Hepatic stellate cell (primary cell): ENCODE data around the gene UVSSA.
"Not testable (repeated sequence)": the region's sequence is repeated elsewhere in the genome, so short reads cannot be mapped to it uniquely, and the experiment has no call there.

Experiments
- DNase-seq: peaks from one replicate; pipeline ENCODE4 v3.0.0; 2011; ENCODE audit warnings: low spot score

The UVSSA gene

DNA sequence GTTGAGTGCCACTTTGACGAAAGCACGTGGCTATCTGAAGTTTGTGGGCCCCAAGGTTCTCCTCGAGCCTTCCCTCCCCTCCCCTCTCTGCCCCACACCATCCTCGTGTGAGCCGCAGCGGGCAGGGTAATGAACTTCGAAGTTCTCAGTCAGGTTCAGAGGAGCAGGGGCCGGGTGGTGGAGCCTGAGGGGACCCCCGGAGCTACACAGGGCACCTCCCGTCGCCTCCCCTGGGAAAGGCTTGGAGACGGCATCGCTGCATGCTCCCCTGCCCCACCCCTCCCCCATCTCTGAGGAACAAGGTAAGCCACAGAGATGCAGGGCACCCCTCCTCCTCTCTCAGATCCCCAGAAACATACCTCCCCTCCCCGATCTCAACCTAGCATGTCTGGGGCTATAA, 62.1 kb downstream of the UVSSA start:
- no peak for DNase-seq

DNA sequence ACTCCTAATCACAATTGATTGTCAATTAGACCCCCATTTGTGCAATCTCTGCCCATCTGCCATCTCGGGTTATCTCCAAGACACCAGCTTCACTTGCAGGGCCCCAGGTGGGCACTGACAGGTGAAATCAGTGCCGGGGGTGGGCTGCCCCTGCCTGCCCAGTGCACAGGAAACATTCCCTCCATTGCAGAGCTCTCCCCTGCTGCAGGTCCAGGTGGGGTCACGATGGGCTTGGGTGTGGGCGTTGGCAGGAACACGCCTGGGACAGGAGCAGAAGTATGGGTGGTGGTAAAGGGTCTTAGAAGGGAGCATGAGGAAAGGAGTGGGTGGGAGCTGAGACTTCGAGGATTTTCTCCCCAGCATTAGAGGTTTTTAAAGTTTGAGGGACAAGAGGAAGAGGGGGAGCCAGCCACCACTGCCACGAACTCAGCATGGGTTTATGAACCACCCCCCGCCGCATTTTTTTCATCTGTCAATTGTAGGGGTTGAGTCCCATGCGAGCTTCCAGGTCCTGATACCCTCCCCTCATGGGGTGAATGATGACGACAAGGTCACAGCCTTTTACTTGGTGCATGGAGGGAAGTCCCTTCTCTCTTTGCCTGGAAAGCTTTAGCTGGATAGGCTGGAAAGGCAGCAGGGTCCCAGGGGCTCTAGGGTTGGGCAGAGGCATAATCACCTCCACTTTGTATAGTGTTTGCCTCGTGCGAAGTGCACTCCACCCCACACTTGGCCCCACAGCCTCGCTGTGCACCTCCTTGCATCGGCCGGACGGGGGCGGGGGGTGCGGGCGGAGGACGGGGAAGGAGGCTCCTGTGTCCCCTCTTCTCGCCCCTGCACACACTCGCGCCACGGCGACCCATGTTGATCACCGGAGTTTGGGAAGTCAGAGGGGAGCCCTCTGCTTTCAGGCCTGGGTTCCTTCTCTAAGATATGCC, 62.8 kb downstream of the UVSSA start:
- DNase-seq, result no peak

DNA sequence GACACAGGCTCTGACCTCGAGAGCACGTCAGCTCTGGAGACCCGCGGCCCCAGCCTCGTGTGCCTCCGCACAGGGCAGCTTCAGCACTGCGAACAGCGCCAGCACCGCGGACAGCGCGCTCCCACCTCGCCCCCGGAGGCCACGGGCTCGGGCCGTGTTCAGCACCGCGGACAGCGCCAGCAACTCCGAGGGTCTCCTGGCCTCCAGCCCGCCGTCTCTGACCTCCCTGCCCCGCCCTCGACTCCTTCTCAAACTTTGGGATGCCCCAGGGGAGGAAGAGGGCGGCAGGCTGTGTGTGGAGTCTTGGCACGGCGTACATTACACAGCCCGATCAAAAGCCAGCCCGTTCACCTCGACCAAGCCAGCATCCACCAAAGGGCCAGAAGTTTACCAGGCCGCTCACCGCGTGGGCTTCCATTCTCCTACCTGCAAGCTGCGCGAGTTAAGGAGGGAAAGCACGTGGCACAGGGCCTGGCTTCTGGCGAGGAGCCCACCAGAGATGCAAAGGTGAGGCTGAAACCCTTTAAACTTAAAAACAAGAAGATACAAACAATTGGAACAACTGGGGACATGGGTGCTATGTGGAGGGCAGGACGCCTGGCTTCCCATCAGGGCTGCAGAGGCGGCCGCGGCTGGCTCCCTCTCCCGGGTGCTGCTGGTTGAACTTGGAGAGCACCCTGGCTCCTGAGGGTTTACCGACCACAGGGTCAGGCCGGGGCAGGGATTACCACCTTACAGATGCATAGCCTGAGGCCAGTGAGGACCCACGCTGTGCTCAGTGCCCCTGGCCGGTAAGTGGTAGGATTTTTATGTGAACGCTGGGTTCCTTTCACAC, 63.7 kb downstream of the UVSSA start:
- DNase-seq, result peak; percentile 69

DNA sequence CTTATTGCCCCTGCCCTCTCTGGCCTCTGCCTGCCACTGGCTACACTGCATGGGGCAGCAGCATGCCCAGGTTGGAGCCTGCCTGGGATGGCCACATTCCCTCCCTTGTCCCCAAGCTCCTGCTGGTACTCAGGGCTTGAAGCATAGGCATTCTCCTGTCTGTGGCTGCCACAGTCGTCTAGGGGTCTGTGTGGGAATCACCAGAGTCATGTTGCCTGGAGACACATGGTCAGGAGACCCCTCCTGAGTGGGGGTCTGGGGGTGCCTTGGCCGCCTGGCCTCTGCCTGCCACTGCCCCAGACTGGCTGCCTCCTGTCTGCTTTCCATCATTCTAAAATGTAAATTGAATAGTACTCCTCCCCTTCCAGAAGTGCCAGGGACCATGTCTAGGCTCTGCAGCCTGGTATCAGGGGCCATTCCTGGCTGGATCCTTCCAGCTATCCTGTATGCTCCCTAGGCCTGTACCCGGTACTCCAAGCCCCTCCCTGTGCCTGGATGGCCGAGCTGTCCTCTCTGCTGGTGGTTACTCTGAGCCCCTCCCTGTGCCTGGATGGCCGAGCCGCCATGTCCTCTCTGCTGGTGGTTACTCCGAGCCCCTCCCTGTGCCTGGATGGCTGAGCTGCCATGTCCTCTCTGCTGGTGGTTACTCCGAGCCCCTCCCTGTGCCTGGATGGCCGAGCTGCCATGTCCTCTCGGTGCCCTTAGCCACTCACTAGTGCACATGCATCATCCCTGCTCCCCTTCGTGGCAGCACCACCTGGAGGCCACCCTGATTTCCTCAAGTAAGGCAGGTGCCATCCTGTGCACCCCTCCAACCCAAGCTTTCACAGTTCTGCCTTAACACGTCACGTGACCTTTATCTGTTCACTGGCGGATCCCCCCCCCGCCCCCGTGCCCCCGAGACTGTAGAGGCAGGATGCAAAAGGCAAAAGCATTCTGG, 64.7 kb downstream of the UVSSA start:
- DNase-seq, result peak; percentile 9

DNA sequence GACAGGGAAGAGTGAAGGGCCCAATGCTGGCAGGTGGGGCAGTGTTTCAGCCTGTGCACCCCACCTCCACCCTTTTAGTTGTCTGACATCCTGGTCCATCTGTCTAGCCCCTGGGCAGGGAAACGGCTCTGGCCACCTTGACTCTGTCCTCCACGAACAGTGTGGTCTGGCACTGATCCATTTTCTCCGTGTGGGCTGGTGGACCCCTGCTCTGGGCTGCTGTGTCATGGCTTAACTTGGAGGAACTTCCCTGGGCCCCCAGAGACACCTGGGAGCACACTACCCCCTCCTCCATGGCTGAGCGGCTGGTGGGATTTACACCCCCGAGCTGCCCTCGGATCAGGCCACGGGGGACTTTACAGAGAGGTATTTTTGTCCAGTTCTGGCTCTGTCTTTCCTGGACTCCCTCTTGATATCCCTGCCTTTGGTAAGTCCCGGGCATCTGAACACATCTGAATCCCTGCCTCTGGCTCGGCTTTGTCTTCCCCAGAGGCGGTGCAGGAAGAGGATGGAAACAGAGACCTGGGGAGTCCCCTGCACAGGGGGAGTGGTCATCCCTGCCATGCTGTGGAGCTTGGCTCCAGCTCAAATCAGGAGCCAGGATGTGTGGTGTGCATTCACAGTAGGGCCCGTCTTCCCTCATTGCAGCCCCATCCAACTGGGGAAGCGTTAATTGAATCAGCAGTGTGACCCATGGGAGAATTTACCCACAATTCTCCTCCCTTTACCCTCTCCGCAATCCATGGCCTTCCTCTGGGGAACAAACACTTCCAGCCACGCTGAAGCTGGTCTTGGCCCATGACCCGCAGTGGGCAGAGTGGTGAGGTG, 65.6 kb downstream of the UVSSA start:
- peak; percentile 13 for DNase-seq

DNA sequence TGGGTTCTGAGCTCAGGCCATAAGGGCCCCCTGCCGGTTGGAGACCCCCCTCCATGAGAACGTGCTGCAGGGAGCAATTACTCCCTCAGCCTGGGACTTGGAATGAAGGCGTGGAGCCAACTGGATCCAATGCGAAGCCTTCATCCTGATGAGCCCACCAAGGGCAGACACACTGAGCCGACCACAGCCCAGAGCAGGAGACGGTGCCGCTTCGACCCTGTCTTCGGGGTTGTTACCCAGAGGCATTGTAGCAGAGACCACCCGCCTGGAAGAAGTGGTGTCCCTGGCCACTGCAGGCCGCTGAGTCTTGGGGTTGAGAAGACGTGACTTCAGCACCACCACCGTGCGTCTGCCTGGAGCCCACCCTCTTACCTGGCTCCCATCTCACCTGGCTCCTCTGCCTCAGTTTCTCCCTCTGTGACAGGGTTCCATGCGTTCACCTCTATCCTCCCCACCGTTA, 66.2 kb downstream of the UVSSA start:
- no peak for DNase-seq

DNA sequence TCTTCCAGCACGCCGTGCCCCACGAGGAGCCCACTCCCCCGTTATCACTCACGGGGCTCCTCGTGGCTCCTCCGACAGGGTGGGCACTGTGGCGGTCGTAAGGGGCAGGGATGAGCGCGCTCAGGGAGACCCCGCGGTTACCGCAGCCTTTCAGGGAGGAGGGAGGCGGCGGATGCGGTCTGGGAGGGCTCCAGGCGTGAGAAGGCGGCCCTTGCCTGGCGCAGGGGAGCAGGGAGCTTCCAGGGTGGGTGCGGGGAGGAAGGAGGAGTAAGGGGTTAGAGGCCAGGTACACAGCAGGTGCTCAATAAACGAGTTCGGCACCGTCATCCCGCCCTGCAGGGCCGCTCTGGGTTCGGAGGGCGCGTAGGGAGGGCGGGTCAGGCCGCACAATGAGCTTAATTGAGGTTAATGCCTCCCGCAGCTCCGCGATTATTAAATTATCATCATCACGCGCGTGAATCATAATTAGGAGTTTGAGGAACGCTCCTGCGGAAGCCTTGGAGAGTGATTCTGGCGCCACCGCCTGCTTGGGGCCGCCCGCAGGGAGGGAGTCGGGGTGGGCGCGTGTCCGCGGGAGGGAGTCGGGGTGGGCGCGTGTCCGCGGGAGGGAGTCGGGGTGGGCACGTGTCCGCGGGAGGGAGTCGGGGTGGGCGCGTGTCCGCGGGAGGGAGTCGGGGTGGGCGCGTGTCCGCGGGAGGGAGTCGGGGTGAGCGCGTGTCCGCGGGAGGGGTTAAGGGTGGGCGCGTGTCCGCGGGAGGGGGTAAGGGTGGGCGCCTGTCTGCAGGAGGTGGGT, 66.9 kb downstream of the UVSSA start:
- DNase-seq, result no peak

DNA sequence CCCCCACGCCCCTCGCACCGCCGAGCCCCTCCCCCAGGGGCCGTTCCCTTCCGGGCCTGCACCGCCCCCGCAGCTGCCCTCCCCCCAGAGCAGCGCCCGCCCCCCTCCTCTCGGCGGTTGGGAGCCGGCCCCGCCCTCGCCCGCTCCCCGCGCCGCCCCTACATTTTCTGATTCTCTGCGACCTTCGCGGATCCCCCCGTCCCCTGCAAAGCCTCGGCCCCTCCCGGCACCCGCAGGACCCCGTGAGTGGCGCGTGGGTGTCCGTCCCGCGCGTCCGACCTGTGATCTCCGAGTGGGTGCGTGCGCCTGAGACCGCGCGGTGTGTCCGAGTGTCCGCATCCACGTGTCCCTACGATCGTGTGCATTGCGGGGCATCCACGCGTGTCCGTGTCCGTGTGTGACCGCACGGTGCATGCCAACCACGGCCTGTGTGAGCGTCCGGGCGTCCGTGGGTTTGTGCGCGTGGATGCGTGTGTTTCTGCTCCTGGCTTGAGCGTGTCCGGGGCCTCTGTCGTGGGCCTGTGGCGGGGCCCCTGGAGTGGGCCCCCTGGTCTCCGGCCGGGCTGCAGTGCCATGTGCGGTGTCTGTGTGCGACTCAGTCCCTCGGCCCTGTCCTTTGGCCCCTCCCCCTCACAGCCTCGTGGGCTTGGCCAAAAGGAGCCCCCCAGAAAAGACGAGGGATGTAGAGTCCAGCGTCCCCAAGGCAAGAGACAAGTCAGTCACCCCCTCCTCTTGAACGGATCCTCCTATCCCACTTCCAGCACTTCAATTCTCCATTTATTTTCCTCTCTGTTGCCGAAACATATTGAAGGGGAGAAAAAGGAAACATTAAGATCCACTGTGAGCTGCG, 68.0 kb downstream of the UVSSA start:
- no peak for DNase-seq

DNA sequence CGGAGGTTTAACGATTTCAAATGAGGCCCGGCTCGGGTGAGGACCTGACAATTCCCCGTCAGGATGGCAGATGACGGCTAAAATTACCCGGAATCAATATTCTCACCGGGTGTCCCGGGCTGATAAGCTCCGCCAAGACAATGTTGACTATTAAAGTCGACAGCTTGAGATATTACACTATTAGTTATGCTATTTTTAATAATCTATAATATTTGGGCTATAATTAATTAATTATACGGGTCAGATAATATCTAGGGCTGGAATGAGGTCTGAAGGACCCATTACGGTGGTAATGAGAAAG, 68.6 kb downstream of the UVSSA start:
- no peak for DNase-seq

DNA sequence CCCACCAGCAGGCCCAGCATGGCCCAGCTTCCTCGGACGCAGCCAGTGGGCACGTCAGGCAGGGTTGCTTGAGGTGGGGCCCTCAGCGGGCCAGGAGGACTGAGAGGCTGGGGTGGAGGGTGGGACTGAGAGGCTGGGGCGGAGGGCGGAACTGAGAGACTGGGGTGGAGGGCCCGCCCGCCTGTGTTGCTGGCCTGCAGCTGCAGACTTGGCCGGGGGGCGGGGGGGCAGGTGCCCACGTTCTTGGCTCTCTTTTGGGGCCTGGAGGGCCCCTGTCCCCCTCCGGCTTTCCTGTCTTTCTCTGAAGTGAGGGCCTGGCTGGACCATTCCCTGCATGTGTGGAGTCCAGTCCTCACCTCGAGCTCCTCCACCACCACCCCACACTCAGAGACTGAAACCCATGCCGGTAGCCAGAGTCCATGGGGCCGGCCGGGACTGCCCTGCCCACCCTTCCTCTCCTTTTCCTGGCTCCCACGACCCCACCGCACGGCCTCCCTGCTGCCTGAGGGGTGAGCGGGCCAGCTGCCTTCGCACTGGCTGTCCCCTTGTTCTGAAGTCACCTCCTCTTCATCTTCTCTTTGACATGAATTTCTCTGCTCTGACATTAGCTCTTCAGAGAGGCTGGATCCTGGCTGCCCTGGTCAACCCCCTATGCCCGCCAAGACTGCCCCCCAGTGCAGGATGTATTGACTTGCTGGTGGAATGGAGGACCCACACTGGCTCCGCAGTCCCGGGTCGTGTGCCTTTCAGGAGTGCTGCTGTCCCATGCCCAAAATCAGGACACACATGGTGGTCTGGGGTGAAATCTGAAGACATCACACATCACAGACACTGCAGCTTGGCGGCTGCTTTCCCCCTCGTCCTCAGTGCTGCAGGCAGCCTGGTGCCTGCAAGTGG, 69.3 kb downstream of the UVSSA start:
- no peak for DNase-seq

DNA sequence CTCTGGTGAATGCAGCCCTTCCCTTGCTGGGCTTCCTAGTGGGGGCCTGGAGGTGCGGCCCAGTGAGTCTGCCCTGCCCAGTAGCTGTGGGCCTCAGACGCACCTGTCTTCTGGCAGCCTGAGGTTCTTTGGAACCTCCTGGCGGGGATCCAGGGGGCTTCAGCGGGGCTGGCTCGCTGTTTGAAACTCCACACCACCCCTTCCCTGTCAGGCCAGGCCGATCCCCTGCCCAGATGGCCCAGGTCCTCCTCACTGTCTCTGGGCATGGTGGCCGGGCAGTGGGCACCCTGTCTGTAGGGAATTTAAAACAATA, 69.9 kb downstream of the UVSSA start:
- DNase-seq, result no peak

DNA sequence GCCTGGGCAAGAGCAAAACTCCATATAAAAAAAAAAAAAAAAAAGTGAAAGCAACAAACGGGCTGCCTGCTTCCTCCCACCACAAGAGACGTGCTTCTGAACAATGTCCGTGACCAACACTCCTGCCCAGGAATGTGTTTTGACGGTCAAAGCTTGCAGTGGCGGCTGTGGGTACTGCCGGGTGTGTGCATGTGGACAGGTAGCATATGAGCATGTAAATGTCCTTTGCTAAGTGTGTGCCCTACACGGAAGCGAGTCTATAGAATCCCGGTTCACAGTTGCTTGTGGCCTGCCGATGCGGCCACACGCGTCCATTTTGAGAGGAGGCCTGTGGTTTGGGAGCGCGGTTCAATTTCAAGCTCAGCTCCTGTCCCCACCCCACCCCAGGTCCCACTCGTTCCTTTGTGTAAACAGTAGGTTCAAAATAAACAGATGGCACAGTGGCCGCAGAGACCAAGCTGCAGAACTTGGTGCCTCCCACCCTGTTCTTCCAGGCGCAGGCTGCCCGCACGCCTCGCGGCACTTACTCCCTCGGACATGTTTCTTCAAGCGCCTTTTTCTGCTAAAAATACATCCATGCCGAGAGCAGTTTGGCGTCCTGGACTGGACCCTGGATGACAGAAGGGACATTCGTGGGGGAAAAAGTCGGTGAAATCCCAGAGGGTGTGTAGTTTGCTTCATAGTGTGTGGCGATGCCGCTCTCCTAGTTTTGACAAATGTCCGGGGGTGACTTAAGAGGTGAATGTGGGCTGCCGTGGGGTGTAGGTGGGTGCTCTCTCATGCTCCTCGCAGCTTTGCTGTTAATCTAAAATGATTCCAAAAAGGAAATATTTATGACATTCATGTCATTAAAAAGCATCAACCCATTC, 70.7 kb downstream of the UVSSA start:
- DNase-seq, result no peak

DNA sequence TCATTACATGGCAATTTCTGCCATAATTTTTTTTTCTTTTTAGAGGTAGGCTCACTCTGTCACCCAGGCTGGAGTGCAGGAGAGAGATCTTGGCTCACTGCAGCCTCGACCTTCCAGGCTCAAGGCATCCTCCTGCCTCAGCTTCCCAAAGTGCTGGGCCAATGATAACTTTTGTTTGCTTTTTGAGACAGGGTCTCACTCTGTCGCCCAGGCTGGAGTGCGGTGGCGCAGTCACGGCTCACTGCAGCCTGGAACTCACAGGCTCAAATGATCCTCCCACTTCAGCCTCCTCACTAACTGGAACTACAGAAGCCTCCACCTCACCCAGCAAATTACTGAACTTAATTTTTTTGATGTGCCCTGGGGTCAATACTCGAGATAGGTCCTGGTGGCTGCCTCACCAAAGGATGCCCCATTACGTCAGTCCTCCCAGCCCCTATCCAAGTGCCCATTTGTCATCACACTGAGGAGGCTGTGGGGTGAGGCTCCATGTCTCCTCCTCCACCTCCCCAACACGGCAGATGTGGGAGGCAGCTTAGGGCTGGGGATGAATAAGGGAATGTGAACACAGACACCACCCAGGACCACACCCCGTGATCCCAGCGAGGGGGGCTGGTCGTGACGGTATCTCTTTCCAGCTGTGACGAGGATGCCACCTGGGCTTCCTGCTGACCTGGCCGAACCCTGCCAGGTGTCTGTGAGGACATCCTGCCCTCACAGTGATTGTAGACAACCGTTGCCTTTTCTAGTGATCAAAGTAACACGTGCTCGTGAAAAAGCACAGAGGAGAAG, 71.7 kb downstream of the UVSSA start:
- no peak for DNase-seq

DNA sequence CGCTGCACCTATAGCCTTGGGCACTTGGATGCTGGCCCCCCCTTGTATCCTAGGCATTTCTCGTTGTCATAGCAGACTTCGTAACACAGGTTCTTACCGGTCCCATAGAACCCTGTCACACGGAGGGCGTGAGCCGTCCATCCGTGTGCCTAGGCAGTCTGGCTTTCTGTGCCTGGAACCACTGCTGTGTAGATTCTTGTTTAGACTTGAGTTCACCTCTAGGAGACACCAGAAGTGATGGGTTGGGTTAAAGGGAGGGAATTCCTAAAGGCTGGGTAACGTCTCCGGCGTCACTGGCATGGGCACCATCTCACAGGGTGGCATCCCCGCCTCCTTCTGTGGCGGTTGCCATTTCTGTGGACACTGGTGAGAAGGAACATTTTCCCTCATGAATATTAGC, 72.7 kb downstream of the UVSSA start:
- DNase-seq, result no peak

DNA sequence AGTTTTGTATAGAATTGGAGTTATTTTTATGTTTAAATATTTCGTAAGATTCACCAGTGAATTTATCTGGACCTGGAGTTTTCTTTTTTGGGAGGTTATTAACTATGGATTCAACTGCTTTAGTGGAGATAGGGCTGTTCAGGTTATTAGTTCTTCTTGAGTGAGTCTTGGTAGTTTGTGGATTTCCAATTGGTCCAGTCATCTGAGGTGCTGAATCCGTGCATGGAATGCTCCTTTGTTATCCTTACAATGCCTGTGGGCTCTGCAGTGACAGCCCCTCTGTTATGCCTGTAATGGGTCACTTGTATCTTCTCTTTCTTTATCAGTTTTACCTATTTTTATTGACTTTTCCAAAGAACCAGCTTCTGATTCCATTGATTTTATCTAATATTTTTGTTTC, 74.6 kb downstream of the UVSSA start:
- no peak for DNase-seq

DNA sequence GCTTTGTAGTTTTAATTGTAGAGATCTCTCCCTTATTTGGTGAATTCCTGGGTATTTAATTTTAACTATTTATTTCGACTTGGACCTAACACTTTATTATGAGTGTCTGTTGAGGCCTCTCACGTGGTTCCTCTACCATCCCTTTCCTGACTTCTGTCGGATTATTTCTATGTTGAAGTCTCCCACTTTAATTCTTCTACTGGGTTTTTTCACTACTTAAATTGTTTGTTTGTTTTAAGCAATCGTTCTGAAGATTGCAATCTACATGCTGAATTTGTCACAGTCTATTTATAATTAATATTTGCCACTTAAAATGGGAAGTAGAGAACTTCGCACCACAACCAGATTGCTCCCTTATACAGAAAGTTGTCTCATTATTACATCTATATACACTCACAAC, 80.0 kb downstream of the UVSSA start:
- no peak for DNase-seq

DNA sequence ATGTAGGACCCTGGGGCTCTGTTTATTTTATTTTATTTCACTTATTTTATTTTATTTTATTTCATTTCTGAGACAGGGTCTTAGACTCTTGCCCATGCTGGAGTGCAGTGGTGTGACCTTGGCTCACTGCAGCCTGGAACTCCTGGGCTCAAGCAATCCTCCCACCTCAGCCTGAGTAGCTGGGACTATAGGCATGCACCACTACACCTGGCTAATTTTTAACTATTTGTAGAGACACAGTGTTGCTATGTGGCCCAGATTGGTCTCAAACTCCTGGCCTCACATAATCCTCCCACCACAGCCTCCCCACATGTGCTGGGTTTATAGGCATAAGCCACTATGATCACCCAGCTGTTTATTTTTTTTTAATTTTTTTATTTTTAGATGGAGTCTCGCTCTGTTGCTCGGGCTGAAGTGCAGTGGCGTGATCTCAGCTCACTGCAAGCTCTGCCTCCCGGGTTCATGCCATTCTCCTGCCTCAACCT, 96.7 kb downstream of the UVSSA start:
- not testable (repeated sequence) for DNase-seq
